K562 (cell line): ENCODE data around the gene KCNT1. TPM values are rescaled to one million over a fixed set of nuclear protein-coding genes. Genes with fewer than 3 reads are reported as not detected.

Experiments
- CCAR2 ChIP-seq: fragments of 200-400 bp; formaldehyde crosslinking; IDR thresholded peaks from 2 replicates; pipeline ENCODE4 v1.6.1; 2017; ENCODE audit warnings: mild to moderate bottlenecking, low read depth, low read length
- DEAF1 ChIP-seq: fragments of 450-650 bp; formaldehyde crosslinking; IDR thresholded peaks from 2 replicates; pipeline ENCODE4 v1.4.0; 2020; ENCODE audit warnings: mild to moderate bottlenecking, moderate library complexity
- FOXJ2 ChIP-seq: fragments of 200-800 bp; sonication (Bioruptor generic); IDR thresholded peaks from 2 replicates; pipeline ENCODE4 v1.6.1; 2016; ENCODE audit warnings: missing genetic modification characterization, missing compliant biosample characterization
- FUS ChIP-seq: fragments of 200-400 bp; formaldehyde crosslinking; optimal IDR thresholded peaks from 2 replicates; pipeline ENCODE3; 2017; ENCODE audit warnings: low read depth, low read length
- MECOM ChIP-seq: fragments of 250-450 bp; sonication (Bioruptor Pico); IDR thresholded peaks from 2 replicates; pipeline ENCODE4 v1.8.0; 2022; ENCODE audit warnings: inconsistent platforms
- MTA2 ChIP-seq: fragments of 450-650 bp; IDR thresholded peaks from 2 replicates; pipeline ENCODE4 v1.6.1; 2016; ENCODE audit warnings: low read depth
- STAT5A ChIP-seq: IDR thresholded peaks from 2 replicates; pipeline ENCODE4 v1.6.1; 2012; ENCODE audit warnings: low read length, inconsistent platforms, borderline replicate concordance
- TFAP4 ChIP-seq: sonication (generic); formaldehyde crosslinking; IDR thresholded peaks from 2 replicates; pipeline ENCODE4 v1.8.0; 2022; ENCODE audit warnings: missing genetic modification reagents, mild to moderate bottlenecking, moderate library complexity, borderline replicate concordance
- U2AF1 ChIP-seq: fragments of 200-400 bp; formaldehyde crosslinking; optimal IDR thresholded peaks from 2 replicates; pipeline ENCODE3; 2017; ENCODE audit warnings: mild to moderate bottlenecking, low read depth, low read length, moderate library complexity
- ZNF644 ChIP-seq: fragments of 200-800 bp; sonication (Bioruptor generic); IDR thresholded peaks from 2 replicates; pipeline ENCODE4 v1.6.1; 2016; ENCODE audit warnings: low read depth, missing genetic modification characterization, missing compliant biosample characterization
- polyA plus RNA-seq, 8 experiments: library from polyadenylated mRNA; depleted of rRNA in 4 of 8; stranded (reverse) in 5 of 8; unstranded in 3 of 8; fragments of >200 nt; fragmentation: Nextera tagmentation in 2 of 8; fragmentation: Illumina TruSeq in 1 of 8; extraction: Ambion mirVana in 2 of 8; extraction: Trizol in 1 of 8; gene quantifications; 2 replicates each; pipeline versions ENCODE4 v1.2.1 to v1.2.3, GENCODE V29; 2011 to 2014; ENCODE audit warnings: inconsistent platforms in 1 of 8, missing spikeins in 1 of 8
- total RNA-seq, 7 experiments: library from RNA; depleted of rRNA in 6 of 7; stranded (reverse); fragments of >200 nt in 6 of 7; fragmentation: Illumina TruSeq in 2 of 7; extraction: Trizol in 2 of 7; gene quantifications; 2 replicates each; pipeline versions ENCODE4 v1.2.1 to v1.2.3, GENCODE V29; 2011 to 2021; ENCODE audit warnings: low replicate concordance in 1 of 7
- TF ChIP-seq, protein P1 (sequence below): fragments of 200-800 bp; sonication (Bioruptor generic); IDR thresholded peaks from 2 replicates; pipeline ENCODE4 v1.6.1; 2016; ENCODE audit warnings: missing genetic modification characterization, missing compliant biosample characterization
- TF ChIP-seq, protein P2 (sequence below): fragments of 450-650 bp; formaldehyde crosslinking; IDR thresholded peaks from 2 replicates; pipeline ENCODE4 v1.4.0; 2020; ENCODE audit warnings: mild to moderate bottlenecking, mixed read lengths

KCNT1 gene
- total and polyA plus RNA-seq, 9 of the 15 experiments (the other 6 are each of a cell fraction or from before 2014, with no cell fraction given) = 0.05 TPM; not detected in 8

DNA sequence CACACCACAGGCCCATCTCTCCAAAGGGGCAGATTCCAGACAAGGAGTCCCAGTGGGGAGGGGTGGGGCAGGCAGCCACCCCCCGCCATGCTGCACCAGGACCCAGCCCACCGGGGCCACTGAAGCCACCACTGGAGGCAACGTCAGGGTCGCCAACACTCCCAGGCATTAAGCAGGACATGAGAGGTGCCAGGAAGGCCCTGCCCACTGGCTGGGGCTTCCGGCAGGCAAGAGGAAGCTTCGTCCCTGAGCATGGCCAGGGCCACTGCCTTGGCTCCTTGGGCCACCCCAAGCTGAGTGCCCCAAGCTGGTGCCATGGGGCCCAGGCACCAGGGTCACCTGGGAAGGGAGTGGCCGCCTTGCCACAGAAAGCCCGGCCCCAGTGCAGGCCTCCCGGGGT lies 17.5 kb downstream of the KCNT1 start (continued):
- TF ChIP-seq, protein P1, sequence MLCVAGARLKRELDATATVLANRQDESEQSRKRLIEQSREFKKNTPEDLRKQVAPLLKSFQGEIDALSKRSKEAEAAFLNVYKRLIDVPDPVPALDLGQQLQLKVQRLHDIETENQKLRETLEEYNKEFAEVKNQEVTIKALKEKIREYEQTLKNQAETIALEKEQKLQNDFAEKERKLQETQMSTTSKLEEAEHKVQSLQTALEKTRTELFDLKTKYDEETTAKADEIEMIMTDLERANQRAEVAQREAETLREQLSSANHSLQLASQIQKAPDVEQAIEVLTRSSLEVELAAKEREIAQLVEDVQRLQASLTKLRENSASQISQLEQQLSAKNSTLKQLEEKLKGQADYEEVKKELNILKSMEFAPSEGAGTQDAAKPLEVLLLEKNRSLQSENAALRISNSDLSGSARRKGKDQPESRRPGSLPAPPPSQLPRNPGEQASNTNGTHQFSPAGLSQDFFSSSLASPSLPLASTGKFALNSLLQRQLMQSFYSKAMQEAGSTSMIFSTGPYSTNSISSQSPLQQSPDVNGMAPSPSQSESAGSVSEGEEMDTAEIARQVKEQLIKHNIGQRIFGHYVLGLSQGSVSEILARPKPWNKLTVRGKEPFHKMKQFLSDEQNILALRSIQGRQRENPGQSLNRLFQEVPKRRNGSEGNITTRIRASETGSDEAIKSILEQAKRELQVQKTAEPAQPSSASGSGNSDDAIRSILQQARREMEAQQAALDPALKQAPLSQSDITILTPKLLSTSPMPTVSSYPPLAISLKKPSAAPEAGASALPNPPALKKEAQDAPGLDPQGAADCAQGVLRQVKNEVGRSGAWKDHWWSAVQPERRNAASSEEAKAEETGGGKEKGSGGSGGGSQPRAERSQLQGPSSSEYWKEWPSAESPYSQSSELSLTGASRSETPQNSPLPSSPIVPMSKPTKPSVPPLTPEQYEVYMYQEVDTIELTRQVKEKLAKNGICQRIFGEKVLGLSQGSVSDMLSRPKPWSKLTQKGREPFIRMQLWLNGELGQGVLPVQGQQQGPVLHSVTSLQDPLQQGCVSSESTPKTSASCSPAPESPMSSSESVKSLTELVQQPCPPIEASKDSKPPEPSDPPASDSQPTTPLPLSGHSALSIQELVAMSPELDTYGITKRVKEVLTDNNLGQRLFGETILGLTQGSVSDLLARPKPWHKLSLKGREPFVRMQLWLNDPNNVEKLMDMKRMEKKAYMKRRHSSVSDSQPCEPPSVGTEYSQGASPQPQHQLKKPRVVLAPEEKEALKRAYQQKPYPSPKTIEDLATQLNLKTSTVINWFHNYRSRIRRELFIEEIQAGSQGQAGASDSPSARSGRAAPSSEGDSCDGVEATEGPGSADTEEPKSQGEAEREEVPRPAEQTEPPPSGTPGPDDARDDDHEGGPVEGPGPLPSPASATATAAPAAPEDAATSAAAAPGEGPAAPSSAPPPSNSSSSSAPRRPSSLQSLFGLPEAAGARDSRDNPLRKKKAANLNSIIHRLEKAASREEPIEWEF (CRISPR knock-in tag) = no peak
- TF ChIP-seq TFAP4 (CRISPR knock-in tag) = no peak
- no peak for TF ChIP-seq ZNF644 (tag)
- TF ChIP-seq MTA2 = no peak
- no peak for TF ChIP-seq MECOM (CRISPR knock-in tag)
- TF ChIP-seq FOXJ2 (tag) = no peak
- no peak for TF ChIP-seq STAT5A
- no peak for TF ChIP-seq CCAR2
- no peak for TF ChIP-seq FUS
- TF ChIP-seq U2AF1 = no peak
- TF ChIP-seq, protein P2, sequence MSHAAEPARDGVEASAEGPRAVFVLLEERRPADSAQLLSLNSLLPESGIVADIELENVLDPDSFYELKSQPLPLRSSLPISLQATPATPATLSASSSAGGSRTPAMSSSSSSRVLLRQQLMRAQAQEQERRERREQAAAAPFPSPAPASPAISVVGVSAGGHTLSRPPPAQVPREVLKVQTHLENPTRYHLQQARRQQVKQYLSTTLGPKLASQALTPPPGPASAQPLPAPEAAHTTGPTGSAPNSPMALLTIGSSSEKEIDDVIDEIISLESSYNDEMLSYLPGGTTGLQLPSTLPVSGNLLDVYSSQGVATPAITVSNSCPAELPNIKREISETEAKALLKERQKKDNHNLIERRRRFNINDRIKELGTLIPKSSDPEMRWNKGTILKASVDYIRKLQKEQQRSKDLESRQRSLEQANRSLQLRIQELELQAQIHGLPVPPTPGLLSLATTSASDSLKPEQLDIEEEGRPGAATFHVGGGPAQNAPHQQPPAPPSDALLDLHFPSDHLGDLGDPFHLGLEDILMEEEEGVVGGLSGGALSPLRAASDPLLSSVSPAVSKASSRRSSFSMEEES (CRISPR knock-in tag) = no peak
- TF ChIP-seq DEAF1 = no peak
- TF ChIP-seq, all 486 proteins: peak for 0
